ENCODE results near the gene ZMYM4.
"Not testable (repeated sequence)": the region's sequence is repeated elsewhere in the genome, so short reads cannot be mapped to it uniquely, and the experiment has no call there.

DNA sequence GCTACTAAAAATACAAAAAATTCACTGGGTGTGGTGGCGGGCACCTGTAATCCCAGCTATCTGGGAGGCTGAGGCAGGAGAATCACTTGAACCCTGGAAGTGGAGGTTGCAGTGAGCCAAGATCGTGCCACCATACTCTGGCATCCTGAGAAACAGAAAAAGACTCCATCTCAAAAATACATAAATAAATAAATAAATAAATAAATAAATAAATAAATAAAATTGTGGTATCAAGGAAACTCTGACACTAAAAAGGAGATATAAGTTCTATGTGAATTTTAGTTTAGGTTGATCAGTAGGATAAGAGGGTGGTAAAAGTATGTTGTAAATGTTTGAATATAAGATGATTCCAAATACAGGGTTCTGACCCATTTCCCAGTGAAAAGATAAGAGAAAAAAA, 63.1 kb downstream of the ZMYM4 start:
- TF ChIP-seq, protein P1, sequence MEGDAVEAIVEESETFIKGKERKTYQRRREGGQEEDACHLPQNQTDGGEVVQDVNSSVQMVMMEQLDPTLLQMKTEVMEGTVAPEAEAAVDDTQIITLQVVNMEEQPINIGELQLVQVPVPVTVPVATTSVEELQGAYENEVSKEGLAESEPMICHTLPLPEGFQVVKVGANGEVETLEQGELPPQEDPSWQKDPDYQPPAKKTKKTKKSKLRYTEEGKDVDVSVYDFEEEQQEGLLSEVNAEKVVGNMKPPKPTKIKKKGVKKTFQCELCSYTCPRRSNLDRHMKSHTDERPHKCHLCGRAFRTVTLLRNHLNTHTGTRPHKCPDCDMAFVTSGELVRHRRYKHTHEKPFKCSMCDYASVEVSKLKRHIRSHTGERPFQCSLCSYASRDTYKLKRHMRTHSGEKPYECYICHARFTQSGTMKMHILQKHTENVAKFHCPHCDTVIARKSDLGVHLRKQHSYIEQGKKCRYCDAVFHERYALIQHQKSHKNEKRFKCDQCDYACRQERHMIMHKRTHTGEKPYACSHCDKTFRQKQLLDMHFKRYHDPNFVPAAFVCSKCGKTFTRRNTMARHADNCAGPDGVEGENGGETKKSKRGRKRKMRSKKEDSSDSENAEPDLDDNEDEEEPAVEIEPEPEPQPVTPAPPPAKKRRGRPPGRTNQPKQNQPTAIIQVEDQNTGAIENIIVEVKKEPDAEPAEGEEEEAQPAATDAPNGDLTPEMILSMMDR (IDR thresholded peaks at IDR 0.05; ENCODE audit: poor library complexity, severe bottlenecking), result not testable (repeated sequence)
- TF ChIP-seq, protein P2, sequence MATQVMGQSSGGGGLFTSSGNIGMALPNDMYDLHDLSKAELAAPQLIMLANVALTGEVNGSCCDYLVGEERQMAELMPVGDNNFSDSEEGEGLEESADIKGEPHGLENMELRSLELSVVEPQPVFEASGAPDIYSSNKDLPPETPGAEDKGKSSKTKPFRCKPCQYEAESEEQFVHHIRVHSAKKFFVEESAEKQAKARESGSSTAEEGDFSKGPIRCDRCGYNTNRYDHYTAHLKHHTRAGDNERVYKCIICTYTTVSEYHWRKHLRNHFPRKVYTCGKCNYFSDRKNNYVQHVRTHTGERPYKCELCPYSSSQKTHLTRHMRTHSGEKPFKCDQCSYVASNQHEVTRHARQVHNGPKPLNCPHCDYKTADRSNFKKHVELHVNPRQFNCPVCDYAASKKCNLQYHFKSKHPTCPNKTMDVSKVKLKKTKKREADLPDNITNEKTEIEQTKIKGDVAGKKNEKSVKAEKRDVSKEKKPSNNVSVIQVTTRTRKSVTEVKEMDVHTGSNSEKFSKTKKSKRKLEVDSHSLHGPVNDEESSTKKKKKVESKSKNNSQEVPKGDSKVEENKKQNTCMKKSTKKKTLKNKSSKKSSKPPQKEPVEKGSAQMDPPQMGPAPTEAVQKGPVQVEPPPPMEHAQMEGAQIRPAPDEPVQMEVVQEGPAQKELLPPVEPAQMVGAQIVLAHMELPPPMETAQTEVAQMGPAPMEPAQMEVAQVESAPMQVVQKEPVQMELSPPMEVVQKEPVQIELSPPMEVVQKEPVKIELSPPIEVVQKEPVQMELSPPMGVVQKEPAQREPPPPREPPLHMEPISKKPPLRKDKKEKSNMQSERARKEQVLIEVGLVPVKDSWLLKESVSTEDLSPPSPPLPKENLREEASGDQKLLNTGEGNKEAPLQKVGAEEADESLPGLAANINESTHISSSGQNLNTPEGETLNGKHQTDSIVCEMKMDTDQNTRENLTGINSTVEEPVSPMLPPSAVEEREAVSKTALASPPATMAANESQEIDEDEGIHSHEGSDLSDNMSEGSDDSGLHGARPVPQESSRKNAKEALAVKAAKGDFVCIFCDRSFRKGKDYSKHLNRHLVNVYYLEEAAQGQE (IDR thresholded peaks at IDR 0.05; ENCODE audit: borderline replicate concordance), result not testable (repeated sequence)
- not testable (repeated sequence) for TF ChIP-seq POLR2AphosphoS5 (IDR thresholded peaks at IDR 0.05); EZH2 (IDR thresholded peaks at IDR 0.05; ENCODE audit: borderline replicate concordance, insufficient read depth, low read length, poor library complexity, severe bottlenecking); RAD21 (conservative IDR thresholded peaks at IDR 0.05); MXI1 (conservative IDR thresholded peaks at IDR 0.05; ENCODE audit: poor library complexity, severe bottlenecking)

All from neural cell (in vitro differentiated cells).